ENCODE data around the gene SAFB. TPM values are rescaled to one million over a fixed set of nuclear protein-coding genes. Genes with fewer than 3 reads are reported as not detected.

SAFB gene
- total RNA-seq: 132 and 143 TPM in 2 replicates

DNA sequence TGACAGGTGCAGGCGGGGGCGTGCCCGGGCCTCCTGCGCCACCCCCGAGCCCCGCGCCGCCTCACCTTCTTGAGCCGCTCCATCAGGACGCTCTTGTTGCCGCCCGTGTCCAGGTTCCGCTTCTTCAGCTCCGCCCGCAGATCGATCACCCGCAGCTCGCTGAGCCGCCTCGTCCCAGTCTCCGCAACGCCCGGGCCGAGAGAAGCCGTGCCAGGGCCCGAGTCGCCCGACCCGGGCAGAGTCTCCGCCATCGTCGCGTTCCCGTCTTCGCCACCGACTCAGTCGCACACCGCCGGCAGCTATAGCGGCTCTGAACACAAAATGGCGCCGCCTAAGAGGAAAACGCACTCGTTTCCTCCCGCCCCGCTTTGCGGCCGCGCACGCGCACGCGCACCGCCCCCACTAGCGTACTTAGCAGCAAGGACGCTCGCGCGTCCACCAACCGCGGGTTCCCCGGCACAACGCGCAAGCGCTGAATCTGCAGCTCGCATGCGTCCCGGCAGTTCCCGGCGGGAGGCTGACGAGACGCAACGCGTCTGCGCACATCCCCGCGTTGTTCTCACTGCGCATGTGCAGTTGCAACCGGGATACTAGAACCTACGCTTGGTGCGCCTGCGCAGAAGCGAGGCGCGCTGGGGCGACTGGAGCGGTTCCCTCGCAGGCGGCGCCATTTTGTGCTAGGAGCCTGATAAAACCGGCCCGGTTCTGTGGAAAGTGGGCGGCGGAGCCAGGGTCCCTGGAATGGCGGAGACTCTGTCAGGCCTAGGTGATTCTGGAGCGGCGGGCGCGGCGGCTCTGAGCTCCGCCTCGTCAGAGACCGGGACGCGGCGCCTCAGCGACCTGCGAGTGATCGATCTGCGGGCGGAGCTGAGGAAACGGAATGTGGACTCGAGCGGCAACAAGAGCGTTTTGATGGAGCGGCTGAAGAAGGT lies at the start of gene SAFB, which contains the start of gene SAFB2:
SAFB (plus strand) TSS at position 619 of the 932 bp plus-strand sequence; CDS start at position 742, 123 bp downstream.
SAFB2 (minus strand) TSS at position 312 of the 932 bp plus-strand sequence; CDS start at position 251, 61 bp downstream.
- Mint-ChIP-seq H3K4me3 (ENCODE audit: low read depth) (peak within 1 kb of the TSS; percentile 100), H3K27ac (peak within 1 kb of the TSS; percentile 100), H3K4me1 (ENCODE audit: low read depth) (peaks cover 41% of the 10 kb centered on the region), H3K9me3 (no peaks in the 10 kb centered on the region), H3K36me3 (ENCODE audit: low read depth) (peaks cover 86% of the 10 kb centered on the region), H3K27me3 (ENCODE audit: low read depth) (no peaks in the 10 kb centered on the region)
- intact Hi-C loops (cut with micrococcal nuclease): loop anchor here (1.0 to 5.0 kb wide), 5 partner anchors 58 to 1220 kb away; partner anchors contain the start of genes CATSPERD, CHAF1A, DUS3L and LONP1
- DNase-seq (ENCODE audit: low spot score): peak; percentile 100

DNA sequence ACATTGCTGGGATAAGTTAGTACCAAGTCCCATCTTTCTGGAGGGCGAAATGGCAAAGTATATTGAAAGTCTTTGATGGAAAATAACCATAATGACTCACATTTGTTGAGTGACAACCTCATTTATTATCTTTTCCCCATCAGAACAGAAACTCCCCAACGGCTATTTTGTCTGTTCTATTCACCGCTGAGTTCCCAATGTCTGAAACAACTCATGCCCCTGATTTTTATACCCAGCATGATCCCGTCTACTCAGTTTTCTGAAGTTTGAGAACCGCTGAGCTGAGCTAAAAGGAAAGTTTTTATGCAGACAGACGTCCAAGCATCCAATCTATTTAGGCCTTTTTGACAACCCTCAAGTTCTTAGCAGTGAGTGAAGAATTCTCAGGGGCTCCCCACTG lies 47.3 kb upstream of the SAFB start:
- H3K9me3 Mint-ChIP-seq: no peaks in the 10 kb centered on the region
- no peak for DNase-seq (ENCODE audit: low spot score)
- no peak overlapping the region for H3K27ac Mint-ChIP-seq
- no peak overlapping the region for H3K4me3 Mint-ChIP-seq (ENCODE audit: low read depth)
- H3K27me3 Mint-ChIP-seq (ENCODE audit: low read depth): no peaks in the 10 kb centered on the region
- intact Hi-C loops (cut with micrococcal nuclease): no loop called here
- H3K4me1 Mint-ChIP-seq (ENCODE audit: low read depth): peaks cover 5% of the 10 kb centered on the region
- no peaks in the 10 kb centered on the region for H3K36me3 Mint-ChIP-seq (ENCODE audit: low read depth)

DNA sequence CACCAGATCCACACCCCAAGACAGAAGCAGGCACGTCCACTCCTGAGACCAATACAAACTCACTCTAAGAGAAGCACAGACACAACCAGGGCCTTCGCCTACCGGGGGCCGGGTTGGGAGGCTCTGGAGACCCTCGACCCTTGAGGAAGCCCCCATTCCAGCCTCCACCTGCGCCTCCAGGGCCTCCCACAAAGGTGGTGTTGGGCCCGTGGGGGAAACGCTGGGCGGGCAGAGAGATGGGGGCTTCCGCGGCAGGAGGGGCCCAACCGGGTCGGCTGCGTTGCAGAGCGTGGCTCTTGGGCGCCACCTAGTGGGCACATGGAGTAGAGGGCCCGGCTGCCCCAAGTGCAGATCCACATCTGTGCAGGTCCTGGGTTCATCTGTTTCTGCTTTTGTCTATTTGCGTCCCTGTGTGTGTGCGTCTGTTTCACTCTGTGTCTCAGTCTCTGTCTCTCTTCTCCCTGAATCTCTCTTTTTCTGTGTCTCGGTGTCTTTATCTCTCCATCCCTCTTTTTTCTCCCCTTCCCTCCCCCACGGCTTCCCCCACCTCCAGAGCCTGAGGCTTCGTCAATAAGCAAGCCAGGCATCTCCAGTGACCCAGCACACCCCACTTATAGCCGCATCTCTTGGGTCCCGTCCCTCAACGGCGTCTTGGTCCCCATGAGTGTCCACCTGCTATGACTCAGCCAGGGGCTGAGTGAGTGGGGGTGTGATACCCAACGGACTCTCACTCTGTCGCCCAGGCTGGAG lies 44.6 kb upstream of the SAFB start:
- intact Hi-C loops (cut with micrococcal nuclease): no loop called here
- Mint-ChIP-seq H3K27ac (no peak overlapping the region), H3K4me1 (ENCODE audit: low read depth) (peaks cover 5% of the 10 kb centered on the region), H3K9me3 (no peaks in the 10 kb centered on the region), H3K27me3 (ENCODE audit: low read depth) (no peaks in the 10 kb centered on the region), H3K4me3 (ENCODE audit: low read depth) (no peak overlapping the region), H3K36me3 (ENCODE audit: low read depth) (no peaks in the 10 kb centered on the region)
- peak; percentile 58 for DNase-seq (ENCODE audit: low spot score)

DNA sequence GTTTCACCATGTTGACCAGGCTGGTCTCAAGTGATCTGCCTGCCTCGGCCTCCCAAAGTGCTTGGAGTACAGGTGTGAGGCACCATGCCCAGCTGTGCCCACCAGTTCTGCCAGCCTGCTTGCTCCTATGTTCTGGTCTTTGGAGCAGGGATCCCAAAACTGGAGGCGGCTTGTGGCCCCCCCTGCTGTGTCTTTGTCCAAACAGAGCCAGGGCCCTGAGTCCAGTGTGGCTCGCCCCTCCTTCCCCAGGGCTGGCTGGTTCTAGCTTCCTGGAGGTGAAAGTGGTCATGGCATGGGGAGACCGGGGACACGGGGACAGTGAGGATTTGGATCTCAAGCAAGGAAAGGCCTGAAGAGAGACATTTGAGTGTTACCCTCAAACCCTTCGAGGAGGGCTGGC lies 43.6 kb upstream of the SAFB start:
- Mint-ChIP-seq H3K4me1 (ENCODE audit: low read depth) (peaks cover 5% of the 10 kb centered on the region), H3K36me3 (ENCODE audit: low read depth) (peaks cover 3% of the 10 kb centered on the region), H3K4me3 (ENCODE audit: low read depth) (no peak overlapping the region), H3K9me3 (no peaks in the 10 kb centered on the region), H3K27me3 (ENCODE audit: low read depth) (no peaks in the 10 kb centered on the region), H3K27ac (no peak overlapping the region)
- DNase-seq (ENCODE audit: low spot score): no peak
- intact Hi-C loops (cut with micrococcal nuclease): no loop called here

DNA sequence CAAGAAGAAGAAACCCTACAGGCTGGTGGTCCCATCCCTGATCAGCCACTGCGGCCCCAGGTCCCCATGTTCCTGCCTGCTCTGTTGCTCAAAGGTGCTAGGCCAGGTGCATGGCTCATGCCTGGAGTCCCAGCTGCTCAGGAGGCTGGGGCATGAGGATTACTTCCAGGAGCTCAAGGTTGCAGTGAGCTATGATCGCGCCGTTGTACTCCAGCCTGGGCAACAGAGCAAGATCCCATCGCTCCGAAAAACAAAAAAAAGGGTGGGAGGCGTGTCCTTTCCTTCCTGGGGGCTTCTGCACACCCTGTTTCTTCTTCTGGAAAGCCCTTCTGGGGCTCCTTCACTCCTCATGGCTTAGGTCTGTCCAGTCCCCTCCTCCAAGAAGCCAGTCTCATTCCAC lies 43.2 kb upstream of the SAFB start:
- intact Hi-C loops (cut with micrococcal nuclease): no loop called here
- Mint-ChIP-seq H3K9me3 (no peaks in the 10 kb centered on the region), H3K4me3 (ENCODE audit: low read depth) (no peak overlapping the region), H3K27me3 (ENCODE audit: low read depth) (no peaks in the 10 kb centered on the region), H3K4me1 (ENCODE audit: low read depth) (peaks cover 5% of the 10 kb centered on the region), H3K36me3 (ENCODE audit: low read depth) (peaks cover 3% of the 10 kb centered on the region), H3K27ac (no peak overlapping the region)
- DNase-seq (ENCODE audit: low spot score): no peak

DNA sequence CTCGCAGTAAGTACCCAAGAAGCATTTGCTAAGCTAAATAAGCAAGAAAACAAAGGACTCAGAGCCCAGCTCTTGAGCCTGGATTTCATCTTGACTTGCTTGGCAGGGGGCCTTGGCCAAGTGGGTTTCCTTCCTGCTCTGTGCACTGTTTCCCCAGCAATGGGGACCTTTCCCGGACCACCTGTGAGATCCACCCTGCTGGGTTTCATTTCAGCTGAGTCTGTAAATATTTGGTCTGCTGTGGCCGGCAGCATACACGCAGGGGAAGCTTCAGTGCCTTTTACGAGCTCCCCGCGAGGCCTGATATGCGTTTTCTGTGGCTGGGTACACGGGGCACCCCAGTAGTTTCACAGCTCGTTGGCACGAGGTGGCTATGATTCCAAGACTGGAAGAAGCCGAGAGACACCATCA lies 42.7 kb upstream of the SAFB start:
- Mint-ChIP-seq H3K9me3 (no peaks in the 10 kb centered on the region), H3K4me1 (ENCODE audit: low read depth) (peaks cover 5% of the 10 kb centered on the region)

DNA sequence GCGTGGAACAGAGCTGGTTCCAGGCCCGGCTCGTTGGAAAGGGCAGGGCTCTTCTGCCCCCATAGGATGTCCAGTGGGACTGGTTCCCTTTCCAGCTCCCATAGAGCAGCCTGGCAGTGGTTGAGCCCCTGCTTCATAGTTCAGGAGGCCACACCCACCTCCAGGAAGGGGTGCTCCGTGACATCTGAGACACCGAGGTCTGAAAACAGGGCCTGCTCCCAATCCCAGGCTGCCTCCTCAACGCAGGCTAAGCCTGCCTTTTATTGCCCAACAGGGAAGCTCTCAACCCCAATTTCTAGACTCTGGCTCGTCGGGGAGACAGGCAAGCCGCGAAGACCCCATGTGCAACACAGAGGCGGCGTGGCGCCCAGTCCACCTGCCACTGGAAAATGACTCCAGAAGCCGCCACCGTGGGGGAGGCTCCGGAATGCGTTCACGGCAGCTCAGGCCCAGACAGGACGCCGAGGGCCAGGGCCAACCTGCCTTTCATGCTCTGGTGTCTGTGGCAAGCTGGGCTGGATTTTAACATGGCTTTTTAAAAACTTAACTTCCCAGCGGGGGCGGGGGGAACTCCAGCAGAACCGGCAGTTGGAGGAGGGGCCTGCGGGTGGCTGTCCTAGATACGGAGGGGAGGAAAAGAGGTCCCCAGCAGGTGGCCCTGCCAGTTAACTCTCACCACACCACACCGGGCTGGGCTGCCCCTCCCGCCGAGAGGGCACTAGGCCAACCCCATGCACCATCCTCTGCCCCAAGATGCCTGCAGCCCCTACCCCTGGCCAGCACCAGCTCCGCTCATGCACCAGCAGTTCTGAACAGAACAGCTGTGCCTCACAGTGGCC lies 37.2 kb upstream of the SAFB start:
- no peaks in the 10 kb centered on the region for H3K9me3 Mint-ChIP-seq
- intact Hi-C loops (cut with micrococcal nuclease): no loop called here
- peak overlapping the region; percentile 80 for H3K27ac Mint-ChIP-seq
- peaks cover 42% of the 10 kb centered on the region for H3K36me3 Mint-ChIP-seq (ENCODE audit: low read depth)
- no peak overlapping the region for H3K4me3 Mint-ChIP-seq (ENCODE audit: low read depth)
- H3K27me3 Mint-ChIP-seq (ENCODE audit: low read depth): no peaks in the 10 kb centered on the region
- no peak for DNase-seq (ENCODE audit: low spot score)
- peaks cover 9% of the 10 kb centered on the region for H3K4me1 Mint-ChIP-seq (ENCODE audit: low read depth)

More for the DNA sequence above, 42.7 kb upstream of the SAFB start:
- intact Hi-C loops (cut with micrococcal nuclease): no loop called here
- Mint-ChIP-seq H3K27me3 (ENCODE audit: low read depth) (no peaks in the 10 kb centered on the region), H3K27ac (no peak overlapping the region), H3K4me3 (ENCODE audit: low read depth) (no peak overlapping the region), H3K36me3 (ENCODE audit: low read depth) (peaks cover 3% of the 10 kb centered on the region)
- no peak for DNase-seq (ENCODE audit: low spot score)

DNA sequence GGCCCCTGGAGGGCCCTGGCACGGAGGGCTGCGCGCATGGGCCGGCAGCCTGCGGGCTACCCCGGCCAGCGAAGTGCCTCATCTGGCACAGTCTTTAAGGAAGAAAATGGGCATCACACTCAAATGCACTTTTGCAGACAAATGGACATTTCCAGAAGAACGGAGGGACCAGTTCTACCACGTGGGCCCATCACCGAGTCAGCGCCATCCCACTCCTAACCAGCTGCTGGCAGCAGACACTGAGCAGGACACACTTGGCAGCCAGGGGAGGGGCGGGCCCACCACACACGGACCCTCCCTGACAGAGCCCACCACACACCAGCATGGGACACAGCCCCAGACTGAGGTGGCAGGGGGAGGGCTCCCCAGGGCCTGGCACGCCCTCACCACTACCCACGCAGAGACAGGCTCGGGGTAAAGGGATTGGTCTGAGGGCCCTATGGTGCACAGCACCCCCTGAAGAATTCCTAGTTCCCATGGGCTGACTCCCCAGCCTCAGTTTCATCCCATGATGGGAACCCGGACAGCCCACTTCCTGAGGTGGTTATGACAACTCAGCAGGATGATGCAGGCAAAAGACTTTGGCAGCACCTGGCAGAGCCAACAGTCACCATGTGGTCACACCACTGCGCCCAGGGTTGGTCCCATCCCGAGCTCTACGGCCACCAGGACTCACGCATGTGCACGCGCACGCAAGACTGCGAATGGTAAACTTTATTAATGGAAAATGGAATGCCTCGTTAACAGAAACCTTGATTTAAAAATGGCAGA lies 36.4 kb upstream of the SAFB start:
- Mint-ChIP-seq H3K4me1 (ENCODE audit: low read depth) (peaks cover 9% of the 10 kb centered on the region), H3K9me3 (no peaks in the 10 kb centered on the region), H3K36me3 (ENCODE audit: low read depth) (peaks cover 47% of the 10 kb centered on the region), H3K27me3 (ENCODE audit: low read depth) (no peaks in the 10 kb centered on the region), H3K27ac (peak overlapping the region; percentile 80), H3K4me3 (ENCODE audit: low read depth) (no peak overlapping the region)
- no peak for DNase-seq (ENCODE audit: low spot score)
- intact Hi-C loops (cut with micrococcal nuclease): no loop called here

DNA sequence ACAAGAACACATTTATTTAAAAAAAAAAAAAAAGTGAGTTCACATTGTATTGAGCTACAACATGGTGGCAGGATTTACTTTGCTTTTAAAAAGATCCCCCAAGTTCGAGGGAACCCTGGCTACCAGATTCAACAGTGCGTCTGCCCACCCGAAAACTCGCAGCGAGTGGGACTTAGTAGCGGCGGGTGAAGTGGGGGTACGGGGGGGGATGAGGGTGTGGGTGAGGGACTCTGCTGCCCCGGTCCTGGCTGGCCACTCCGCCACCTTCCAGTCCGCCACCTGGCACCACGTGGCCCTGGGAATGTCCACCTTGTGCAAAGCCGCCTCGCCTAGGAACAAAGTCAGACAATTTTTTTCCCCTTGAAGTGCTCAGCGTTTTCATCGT lies 35.8 kb upstream of the SAFB start:
- intact Hi-C loops (cut with micrococcal nuclease): no loop called here
- Mint-ChIP-seq H3K4me1 (ENCODE audit: low read depth) (peaks cover 9% of the 10 kb centered on the region), H3K4me3 (ENCODE audit: low read depth) (no peak overlapping the region), H3K27me3 (ENCODE audit: low read depth) (no peaks in the 10 kb centered on the region), H3K27ac (peak overlapping the region; percentile 33), H3K9me3 (no peaks in the 10 kb centered on the region), H3K36me3 (ENCODE audit: low read depth) (peaks cover 53% of the 10 kb centered on the region)
- no peak for DNase-seq (ENCODE audit: low spot score)

DNA sequence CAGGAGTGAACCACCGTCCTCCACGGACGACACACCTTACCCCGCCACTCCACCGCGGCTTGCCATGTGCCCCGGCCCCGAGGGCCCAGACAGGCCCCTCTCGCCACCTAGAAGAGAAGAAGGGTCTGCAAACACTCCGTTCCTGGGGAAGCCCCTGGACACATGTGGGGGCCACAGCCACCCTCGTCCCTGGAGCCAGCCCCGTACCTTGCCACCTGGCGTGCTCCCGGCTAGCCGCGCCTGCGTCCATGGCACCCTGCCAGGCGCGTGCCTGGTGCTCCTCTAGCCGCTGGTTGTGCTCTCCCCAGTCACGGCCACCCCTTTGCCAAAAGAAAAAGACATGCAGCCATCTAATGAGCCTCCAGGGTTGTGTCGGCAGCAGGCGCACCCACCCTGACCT lies 35.2 kb upstream of the SAFB start:
- H3K27ac Mint-ChIP-seq: no peak overlapping the region
- intact Hi-C loops (cut with micrococcal nuclease): no loop called here

DNA sequence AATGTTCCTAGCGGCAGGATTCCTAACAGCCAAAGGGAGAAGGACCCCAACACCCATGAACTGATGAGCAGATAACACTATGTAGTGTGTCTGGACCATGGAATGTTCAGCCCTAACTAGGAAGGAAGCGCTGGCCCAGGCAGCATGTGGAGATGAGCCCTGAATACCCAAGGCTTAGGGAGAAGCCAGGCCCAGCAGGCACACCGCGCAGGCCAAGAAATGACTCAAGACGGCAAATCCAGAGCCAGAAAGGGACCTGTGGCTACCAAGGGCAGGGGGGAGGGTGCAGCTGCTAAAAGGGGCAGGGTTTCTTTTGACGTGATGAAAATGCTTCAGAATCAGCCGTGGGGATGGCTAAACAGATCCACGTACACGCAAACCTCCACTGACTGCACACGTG lies 34.4 kb upstream of the SAFB start:
- Mint-ChIP-seq H3K4me3 (ENCODE audit: low read depth) (no peak overlapping the region), H3K27ac (no peak overlapping the region), H3K36me3 (ENCODE audit: low read depth) (peaks cover 66% of the 10 kb centered on the region), H3K4me1 (ENCODE audit: low read depth) (peaks cover 9% of the 10 kb centered on the region), H3K27me3 (ENCODE audit: low read depth) (no peaks in the 10 kb centered on the region), H3K9me3 (no peaks in the 10 kb centered on the region)
- intact Hi-C loops (cut with micrococcal nuclease): no loop called here
- DNase-seq (ENCODE audit: low spot score): no peak

More for the DNA sequence above, 35.2 kb upstream of the SAFB start:
- Mint-ChIP-seq H3K27me3 (ENCODE audit: low read depth) (no peaks in the 10 kb centered on the region), H3K4me1 (ENCODE audit: low read depth) (peaks cover 9% of the 10 kb centered on the region), H3K9me3 (no peaks in the 10 kb centered on the region), H3K36me3 (ENCODE audit: low read depth) (peaks cover 59% of the 10 kb centered on the region), H3K4me3 (ENCODE audit: low read depth) (no peak overlapping the region)
- no peak for DNase-seq (ENCODE audit: low spot score)

Measured in activated T-helper 2 cell treated with anti-CD3 and anti-CD28 coated beads, Interferon-gamma antibody, Interleukin-2, Interleukin-4, amounts not matched to agents 10 μg/mL and 5 μg/mL and 100 μg/mL, durations not matched to agents 14 hours and 24 hours and 36 hours (primary cell).